C4-2B (cell line): ENCODE results near the gene MCF2L.

Experiments used
- H3K27ac ChIP-seq: fragments of 450-650 bp; 2 replicates; pipeline ENCODE4 v1.5.1; 2017
- ZFX ChIP-seq: fragments of 450-650 bp; IDR thresholded peaks from 2 replicates; pipeline ENCODE4 v1.6.1; 2017
- TF ChIP-seq, protein P1 (sequence below): fragments of 450-650 bp; conservative IDR thresholded peaks from 2 replicates; pipeline ENCODE4 v1.5.1; 2017; ENCODE audit warnings: mild to moderate bottlenecking

Gene MCF2L

DNA sequence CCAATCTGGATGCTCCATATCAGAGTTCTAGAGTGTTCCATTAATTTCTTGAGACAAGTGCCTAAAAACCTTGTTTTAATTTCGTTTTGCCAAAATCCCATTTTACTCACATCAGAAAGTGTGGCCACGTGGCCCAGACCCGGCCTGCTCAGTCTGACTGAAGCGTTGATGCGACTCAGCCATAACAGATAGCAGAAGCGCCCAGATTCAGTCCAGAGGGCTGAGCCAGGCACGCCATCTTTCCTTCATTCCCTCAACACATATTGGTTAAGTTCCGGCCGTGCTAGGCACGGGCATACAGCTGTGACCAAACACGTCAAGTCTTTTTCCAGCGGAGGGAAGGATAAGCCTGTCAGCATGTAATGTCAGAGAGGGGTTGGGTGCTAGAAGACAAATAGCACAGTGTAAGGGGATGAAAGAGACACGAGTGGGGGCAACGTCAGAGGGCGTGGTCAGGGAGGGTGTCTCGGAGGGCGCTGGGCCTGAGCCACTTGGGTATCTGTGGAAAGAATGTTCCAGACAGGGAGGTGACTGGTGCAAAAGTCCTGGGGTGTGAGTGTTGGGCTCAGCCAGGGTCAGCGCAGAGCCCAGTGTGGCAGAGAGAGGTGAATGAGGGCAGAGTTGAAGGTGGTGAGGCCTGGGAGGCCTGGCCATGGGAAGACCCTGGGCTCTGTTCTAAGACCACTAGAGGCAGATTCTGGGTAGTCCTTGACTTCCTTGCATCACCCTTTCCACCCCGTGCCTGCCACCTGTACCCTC, 156.7 kb downstream of the MCF2L start:
- no peak overlapping the region for H3K27ac ChIP-seq
- TF ChIP-seq, protein P1, sequence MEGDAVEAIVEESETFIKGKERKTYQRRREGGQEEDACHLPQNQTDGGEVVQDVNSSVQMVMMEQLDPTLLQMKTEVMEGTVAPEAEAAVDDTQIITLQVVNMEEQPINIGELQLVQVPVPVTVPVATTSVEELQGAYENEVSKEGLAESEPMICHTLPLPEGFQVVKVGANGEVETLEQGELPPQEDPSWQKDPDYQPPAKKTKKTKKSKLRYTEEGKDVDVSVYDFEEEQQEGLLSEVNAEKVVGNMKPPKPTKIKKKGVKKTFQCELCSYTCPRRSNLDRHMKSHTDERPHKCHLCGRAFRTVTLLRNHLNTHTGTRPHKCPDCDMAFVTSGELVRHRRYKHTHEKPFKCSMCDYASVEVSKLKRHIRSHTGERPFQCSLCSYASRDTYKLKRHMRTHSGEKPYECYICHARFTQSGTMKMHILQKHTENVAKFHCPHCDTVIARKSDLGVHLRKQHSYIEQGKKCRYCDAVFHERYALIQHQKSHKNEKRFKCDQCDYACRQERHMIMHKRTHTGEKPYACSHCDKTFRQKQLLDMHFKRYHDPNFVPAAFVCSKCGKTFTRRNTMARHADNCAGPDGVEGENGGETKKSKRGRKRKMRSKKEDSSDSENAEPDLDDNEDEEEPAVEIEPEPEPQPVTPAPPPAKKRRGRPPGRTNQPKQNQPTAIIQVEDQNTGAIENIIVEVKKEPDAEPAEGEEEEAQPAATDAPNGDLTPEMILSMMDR, result no peak
- no peak for TF ChIP-seq ZFX

DNA sequence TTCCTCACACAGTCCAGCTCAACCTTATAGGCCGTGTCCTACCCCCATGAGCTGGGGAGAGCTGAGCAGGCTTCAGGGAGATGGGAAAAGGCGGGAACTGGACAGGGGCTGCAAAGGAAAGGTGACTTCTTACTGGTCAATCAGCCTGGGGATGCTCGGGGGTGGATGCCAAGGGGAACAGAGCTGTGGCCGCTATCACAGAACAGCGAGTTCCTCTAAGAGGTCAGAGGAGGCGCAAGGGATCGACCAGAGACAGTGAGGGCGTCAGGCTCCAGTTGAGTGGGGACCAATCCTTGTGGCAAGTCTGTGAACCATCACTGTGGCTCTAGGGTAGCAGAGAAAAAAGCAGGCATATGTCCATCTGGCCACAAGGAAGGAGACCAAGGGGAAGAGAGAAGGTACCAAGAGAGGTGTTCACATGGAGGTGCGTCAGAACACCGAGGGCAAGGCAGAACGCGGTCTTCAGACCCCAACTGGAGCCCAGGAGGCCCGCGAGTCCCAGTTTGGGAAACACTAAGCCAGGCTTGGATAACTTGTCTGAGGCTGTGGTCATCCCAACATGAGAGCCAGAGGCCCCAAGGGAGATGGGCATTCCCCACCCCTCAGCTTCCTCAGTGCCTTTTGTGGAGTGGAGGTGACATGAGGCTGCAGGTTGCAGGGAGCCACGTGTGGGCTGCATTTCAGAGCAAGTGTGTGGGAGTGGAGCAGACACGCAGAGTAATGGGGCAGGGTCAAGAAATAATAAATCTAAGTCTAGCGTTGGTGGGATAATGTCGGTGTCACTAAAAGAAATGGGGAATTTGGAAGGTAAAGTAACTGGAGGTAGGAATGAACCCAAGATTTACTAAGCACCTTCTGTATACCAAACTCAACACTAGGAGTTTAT, 157.5 kb downstream of the MCF2L start:
- H3K27ac ChIP-seq, result no peak overlapping the region
- TF ChIP-seq ZFX, result no peak
- TF ChIP-seq, protein P1, result no peak

DNA sequence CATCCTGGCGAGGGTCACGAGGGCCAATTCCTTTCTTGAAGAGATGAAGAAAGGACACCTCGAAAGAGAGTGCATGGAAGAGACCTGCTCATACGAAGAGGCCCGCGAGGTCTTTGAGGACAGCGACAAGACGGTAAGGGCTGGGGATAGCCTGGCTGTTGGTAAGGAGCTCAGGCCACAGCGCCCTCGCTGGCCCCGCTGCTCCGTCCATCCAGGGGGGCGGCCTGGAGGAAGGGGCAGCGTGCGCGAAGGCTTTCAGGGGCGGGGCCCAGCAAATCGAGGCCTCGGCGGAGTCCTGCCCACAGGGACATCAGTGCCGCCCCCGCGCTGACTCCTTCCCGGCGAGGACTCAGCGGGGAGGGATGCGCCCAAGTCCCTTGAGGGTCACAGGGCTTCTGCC, 160.5 kb downstream of the MCF2L start:
- no peak for TF ChIP-seq ZFX

DNA sequence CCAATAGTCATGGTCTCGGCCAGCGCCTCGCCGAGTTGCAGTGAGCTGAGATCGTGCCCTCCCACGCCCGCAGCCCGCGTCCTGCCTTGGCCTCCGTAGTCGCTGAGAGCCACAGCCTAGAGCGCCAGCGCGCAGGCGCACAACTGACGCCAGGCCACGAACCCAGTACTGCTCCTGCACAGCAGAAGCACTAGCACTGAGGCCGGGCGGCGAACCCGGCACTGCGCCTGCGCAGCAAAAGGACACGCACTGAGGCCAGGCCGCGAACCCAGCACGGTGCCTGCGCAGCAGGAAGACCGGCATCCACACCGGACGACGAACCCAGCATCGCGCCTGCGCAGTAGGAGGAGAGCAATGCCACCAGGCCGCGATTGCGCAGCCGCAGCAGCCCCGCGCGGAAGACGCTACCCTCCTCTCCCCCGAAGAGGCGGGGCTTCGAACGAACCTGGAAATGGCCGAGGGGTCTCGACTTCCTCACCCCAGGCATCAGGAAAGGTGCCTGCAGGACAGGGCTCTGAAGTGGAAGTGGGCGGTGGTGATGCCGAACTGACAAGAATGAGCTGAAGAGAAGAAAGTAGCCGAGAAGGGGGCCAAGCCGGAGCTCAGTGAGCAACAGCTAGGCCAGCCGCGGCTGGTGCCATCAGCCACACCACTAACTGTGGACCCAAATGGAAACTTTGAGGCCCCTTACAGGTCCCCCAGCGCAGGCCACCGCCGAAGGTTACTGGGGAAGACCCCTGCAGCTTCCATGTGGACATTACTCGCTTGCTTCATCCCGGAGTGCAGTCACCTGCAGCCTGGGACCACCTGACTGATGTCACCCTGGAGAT, 161.1 kb downstream of the MCF2L start:
- no peak overlapping the region for H3K27ac ChIP-seq
- no peak for TF ChIP-seq ZFX
- TF ChIP-seq, protein P1, result no peak

More for the DNA sequence above, 160.5 kb downstream of the MCF2L start:
- H3K27ac ChIP-seq, result no peak overlapping the region

DNA sequence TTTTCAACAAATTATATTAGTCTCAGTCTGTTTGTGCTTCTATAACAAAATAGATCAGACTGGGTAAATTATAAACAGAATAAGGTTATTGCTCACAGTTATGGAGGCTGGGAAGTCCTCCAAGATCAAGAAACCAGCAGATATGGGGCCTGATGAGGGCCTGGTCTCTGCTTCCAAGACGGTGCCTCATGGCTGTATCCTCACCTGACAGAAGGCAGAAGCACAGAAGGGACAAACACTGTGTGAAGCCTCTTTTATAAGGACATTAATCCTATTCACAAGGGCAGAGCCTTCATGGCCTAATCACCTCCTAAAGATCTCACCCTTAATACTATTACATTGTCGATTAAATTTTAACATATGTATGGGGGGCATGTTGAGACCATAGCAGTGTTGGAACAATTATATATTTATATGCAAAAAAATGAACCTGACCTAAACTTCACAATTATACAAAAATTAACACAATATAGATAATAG, 166.3 kb downstream of the MCF2L start:
- no peak for TF ChIP-seq ZFX
- TF ChIP-seq, protein P1, result no peak
- H3K27ac ChIP-seq, result no peak overlapping the region

DNA sequence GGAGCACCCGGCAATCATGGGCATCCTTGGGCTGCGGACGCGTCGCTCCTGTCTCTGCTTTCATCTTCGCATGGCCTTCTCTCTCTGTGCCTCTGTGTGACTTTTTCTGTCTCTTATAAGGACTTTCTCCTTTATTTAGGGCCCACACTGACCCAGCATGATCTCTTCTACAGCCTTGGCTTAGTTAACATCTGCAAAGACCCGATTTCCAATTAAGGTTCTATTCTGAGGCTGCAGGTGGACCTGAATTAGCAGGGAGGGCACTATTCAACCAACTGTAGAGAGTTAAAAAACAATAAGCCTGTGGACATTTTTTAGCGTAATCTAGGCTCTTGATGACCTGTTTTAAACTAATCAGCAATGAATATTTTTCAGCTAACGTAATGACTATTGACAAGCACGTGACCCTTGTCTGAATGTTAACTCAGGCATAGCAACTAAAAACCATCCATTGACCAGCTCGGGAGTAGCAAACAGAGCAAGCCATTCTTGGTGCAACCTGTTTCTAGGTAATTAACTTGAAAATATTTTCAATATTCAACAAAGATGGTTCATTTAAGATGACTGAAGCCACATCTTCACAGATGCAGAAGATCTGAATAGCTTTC, 168.8 kb downstream of the MCF2L start:
- no peak overlapping the region for H3K27ac ChIP-seq
- TF ChIP-seq ZFX, result no peak
- TF ChIP-seq, protein P1, result no peak
